ENCODE measurements around the gene CACNA1B.

CACNA1B gene

DNA sequence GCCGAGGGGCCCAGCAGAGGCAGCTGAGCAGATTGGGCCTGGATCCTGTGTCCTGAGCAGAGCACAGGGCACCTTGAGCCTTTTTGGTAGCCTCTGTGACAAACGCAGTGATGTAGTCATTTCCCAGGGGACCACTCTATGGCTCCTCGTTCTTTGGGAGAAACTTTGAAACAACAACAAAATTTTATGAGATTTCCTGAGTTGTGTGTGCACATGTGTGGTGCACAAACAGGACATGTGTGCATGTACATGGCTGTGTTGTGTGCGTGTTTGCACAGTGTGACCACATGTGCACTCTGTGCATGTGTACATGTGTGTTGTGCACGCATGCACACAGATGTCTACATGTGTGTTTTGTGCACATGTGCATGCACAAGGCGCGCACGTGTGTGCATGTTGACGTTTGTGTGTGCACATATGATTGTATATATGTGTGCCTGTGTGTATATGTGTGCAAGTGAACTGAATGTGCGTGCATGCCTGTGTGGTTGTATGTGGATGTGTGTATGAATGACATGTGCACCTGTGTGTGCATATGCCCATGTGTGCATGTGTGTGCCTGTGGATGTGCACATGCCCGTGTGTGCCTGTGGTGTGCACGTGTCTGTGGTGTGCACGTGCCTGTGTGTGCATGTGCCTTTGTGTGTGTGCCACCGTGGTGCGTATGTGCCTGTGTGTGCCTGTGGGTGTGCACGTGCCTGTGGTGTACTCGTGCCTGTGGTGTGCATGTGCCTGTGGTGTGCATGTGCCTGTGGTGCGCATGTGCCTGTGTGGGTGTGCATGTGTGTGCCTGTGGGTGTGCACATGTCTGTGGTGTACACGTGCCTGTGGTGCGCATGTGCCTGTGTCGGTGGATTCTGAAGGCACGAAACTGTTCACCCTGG, 221.6 kb downstream of the CACNA1B start:
- TF ChIP-seq, protein P1, sequence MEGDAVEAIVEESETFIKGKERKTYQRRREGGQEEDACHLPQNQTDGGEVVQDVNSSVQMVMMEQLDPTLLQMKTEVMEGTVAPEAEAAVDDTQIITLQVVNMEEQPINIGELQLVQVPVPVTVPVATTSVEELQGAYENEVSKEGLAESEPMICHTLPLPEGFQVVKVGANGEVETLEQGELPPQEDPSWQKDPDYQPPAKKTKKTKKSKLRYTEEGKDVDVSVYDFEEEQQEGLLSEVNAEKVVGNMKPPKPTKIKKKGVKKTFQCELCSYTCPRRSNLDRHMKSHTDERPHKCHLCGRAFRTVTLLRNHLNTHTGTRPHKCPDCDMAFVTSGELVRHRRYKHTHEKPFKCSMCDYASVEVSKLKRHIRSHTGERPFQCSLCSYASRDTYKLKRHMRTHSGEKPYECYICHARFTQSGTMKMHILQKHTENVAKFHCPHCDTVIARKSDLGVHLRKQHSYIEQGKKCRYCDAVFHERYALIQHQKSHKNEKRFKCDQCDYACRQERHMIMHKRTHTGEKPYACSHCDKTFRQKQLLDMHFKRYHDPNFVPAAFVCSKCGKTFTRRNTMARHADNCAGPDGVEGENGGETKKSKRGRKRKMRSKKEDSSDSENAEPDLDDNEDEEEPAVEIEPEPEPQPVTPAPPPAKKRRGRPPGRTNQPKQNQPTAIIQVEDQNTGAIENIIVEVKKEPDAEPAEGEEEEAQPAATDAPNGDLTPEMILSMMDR (conservative IDR thresholded peaks at IDR 0.05; ENCODE audit: low read length), result no peak
- DNase-seq (ENCODE audit: low read depth), result no peak
- H3K4me3 ChIP-seq (ENCODE audit: low read length), result no peak overlapping the region

DNA sequence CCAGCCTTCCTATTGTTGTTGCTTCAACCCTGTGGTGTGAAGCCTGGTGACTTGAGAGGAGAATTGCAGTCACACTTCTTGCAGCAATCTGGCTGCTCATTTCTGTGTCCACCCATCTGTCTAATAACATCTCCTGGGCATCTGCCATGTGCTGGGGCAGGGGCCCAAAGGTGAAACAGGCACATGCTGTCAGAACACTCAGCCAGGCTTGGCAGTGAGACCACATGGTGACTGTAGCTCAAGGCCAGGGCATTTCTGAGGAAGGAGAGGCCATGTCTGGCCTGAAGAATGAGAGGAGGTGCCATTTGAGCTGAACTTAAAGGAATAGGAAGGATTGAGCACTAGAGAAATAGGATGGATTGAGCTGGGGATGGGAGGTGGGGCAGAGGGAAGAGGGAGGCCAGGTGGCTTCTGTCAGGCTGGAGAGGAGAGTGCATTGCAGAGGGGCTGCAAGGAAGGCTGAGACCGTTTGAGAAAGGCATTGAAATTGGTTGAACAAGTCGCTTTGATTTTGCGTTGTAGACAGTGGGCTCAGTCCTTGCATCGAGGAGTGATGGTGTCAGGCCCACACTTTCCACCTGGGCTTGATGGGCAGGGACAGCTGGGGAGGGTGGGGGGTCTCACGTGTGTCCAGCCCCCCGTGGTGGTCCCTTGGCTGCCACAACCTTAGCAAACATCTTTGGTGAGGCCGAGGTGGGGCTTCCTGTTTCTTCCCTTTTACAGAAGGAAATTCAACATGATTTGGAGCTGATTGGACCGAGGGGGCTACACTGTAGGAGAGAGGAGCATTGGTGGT, 222.4 kb downstream of the CACNA1B start:
- TF ChIP-seq, protein P1 (conservative IDR thresholded peaks at IDR 0.05; ENCODE audit: low read length), result no peak
- no peak overlapping the region for H3K4me3 ChIP-seq (ENCODE audit: low read length)
- DNase-seq (ENCODE audit: low read depth), result no peak

DNA sequence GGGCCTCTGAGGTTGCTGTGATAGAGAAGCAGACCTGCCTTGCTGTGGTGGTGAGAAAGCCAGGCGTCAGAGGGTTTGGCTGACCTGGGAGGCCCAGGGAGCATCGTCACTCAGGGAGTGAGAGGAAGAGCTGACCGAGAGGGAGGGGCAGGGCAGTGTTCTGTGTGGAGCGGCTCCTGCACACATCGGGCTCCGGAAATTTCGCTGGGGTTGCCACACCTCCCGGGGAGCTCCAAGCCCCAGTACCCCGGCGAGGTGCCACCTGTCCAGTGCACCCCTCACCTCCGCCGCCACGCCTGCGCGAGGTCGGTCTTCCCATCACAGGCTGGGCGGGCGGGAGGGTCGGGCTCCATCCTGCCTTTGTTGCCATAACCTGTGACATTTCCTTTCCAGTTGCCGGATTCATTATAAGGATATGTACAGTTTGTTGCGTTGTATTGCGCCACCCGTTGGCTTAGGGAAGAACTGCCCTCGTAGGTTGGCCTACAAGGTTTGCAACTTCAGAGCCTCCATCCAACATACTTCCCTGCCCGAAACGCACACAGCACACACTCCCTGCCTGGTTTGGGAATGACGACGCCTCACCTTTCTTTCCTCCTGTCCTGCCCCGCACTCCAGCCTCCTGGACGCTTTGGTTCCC, 223.2 kb downstream of the CACNA1B start:
- no peak overlapping the region for H3K4me3 ChIP-seq (ENCODE audit: low read length)

DNA sequence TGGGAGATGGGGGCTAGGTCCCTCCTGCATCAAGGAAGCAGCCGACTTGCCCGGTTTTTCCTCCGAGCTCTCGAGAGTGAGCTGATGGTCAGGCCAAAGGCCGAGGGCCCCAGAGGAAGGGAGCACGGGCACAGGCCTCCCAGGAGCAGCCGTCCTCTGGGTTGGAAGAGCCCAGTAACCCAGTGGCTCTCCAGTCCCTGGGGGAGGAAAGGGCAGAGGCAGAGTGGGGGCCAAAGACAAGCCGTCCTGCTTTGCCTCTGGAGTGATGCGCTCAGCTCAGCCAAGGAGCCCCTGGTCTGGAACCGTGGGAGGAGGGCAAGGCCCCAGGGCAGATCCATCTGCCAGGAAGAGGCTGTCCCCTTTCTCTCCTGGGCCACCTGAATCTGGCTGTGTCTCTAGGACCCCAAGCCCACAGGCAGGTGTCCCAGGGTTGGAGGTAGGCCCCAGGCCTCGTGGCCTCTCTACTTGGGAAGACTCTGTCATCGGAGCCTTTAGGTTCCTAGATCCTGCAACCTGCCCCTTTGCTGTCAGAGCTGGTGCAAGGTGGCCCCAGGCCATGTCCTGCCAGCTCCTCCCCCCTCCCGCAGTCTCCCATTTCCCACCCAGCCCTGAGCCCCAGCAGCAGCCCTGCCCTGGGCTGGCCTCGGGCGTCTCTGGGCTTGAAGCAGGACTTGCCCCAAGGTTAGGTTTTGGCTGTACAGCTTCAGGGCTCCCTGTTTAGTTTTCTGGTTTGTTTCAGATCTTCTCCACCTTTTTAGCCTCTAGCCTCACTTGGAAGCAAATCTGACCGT, 224.1 kb downstream of the CACNA1B start:
- TF ChIP-seq, protein P1 (conservative IDR thresholded peaks at IDR 0.05; ENCODE audit: low read length), result no peak
- no peak for DNase-seq (ENCODE audit: low read depth)
- no peak overlapping the region for H3K4me3 ChIP-seq (ENCODE audit: low read length)

More for the DNA sequence above, 223.2 kb downstream of the CACNA1B start:
- TF ChIP-seq, protein P1 (conservative IDR thresholded peaks at IDR 0.05; ENCODE audit: low read length), result no peak
- DNase-seq (ENCODE audit: low read depth), result no peak

DNA sequence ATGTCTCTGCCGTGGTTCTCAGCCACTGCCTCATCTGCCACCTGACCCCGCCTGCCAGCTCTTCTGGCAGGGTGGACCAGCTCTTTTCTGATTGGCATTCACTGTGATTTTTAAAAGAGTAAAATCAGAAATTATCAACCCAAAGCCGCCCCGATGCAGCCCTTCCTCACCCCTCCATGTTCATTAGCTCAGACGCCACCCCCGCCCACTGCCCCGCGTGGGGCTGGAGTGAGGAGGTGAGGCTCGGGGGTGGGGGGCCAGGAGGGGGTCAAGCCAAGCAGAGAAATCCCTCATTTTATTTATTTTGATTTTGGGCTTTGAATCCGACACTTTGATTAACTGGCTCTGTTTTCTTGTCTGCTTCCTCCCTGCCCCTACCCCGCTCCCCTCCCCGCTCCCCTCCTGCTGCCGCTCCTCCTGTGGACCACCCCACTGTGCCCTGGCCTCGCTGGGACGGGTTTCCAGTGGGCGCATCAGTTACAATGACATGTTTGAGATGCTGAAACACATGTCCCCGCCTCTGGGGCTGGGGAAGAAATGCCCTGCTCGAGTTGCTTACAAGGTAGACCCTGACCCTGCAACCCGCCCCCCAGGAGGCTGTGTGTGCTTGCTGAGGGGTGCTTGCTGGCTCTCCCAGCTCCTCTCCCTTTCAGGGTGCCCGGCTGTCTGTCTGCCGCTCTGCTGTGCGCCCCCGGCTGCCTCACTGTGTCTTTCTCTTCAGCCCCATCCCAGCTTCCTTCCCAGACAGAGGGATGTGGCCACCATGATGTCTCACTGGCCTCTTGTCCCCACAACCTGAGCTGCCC, 224.9 kb downstream of the CACNA1B start:
- DNase-seq (ENCODE audit: low read depth), result no peak
- TF ChIP-seq, protein P1 (conservative IDR thresholded peaks at IDR 0.05; ENCODE audit: low read length), result no peak
- H3K4me3 ChIP-seq (ENCODE audit: low read length), result no peak overlapping the region

All from AG10803 (cell line).